Suprapubic skin (tissue), 4 donors: Measurements from ENCODE around the gene AK2. TPM values are rescaled to one million over a fixed set of nuclear protein-coding genes. Genes with fewer than 3 reads are reported as not detected.
"Not testable (repeated sequence)": the region's sequence is repeated elsewhere in the genome, so short reads cannot be mapped to it uniquely, and the experiment has no call there.

Experiments
- DNase-seq, 2 donors: peaks; one replicate each; pipeline ENCODE4 v3.0.0-alpha.2; 2019; ENCODE audit warnings: low spot score in 2 of 2
- H3K27ac ChIP-seq: fragments of 200-600 bp; sonication (generic); one replicate; pipeline ENCODE4 v1.5.1; 2019
- H3K27me3 ChIP-seq: fragments of 200-600 bp; sonication (generic); one replicate; pipeline ENCODE4 v1.5.1; 2019
- H3K36me3 ChIP-seq: fragments of 200-600 bp; sonication (generic); one replicate; pipeline ENCODE4 v1.5.1; 2019
- H3K4me1 ChIP-seq: fragments of 200-600 bp; sonication (generic); one replicate; pipeline ENCODE4 v1.5.1; 2019
- H3K4me3 ChIP-seq: fragments of 200-600 bp; sonication (generic); one replicate; pipeline ENCODE4 v1.5.1; 2019; ENCODE audit warnings: mild to moderate bottlenecking
- H3K9me3 ChIP-seq: fragments of 200-600 bp; sonication (generic); one replicate; pipeline ENCODE4 v1.5.1; 2019
- CTCF ChIP-seq, 2 donors: fragments of 200-600 bp in 1 of 2; fragments of 450-650 bp in 1 of 2; sonication (generic) in 1 of 2; IDR thresholded peaks; one replicate each; pipeline ENCODE4 v1.5.1; 2016 to 2019; ENCODE audit warnings: antibody characterized with exemption in 2 of 2, mild to moderate bottlenecking in 1 of 2, moderate library complexity in 1 of 2
- EP300 ChIP-seq: sonication (generic); formaldehyde crosslinking; IDR thresholded peaks from one replicate; pipeline ENCODE4 v1.6.1; 2017; ENCODE audit warnings: antibody characterized with exemption
- POLR2A ChIP-seq, 2 donors: fragments of 450-650 bp; IDR thresholded peaks; one replicate each; pipeline ENCODE4 v1.6.1; 2017; ENCODE audit warnings: antibody characterized with exemption in 2 of 2, mild to moderate bottlenecking in 2 of 2, moderate library complexity in 2 of 2
- POLR2AphosphoS5 ChIP-seq, 3 donors: sonication (generic); formaldehyde crosslinking; IDR thresholded peaks; one replicate each; pipeline ENCODE4 v1.6.1; 2017; ENCODE audit warnings: antibody characterized with exemption in 3 of 3
- WGBS: methylation state at CpG from one replicate; pipeline ENCODE4 v1.1.5; 2018; 5-methylcytosine and 5-hydroxymethylcytosine counted together
- total RNA-seq, 4 donors: library from RNA; depleted of rRNA; stranded (reverse); fragments of >200 nt; gene quantifications; one replicate each; pipeline ENCODE4 v1.1.0, GENCODE V29; 2016

Gene AK2
- total RNA-seq, 4 donors from 2014 or later: 122 to 139 (median 125) TPM

- no peak for TF ChIP-seq POLR2AphosphoS5 (IDR thresholded peaks at IDR 0.05)
- TF ChIP-seq EP300: no peak
- TF ChIP-seq CTCF (IDR thresholded peaks at IDR 0.05): no peak
- no peaks in the 10 kb centered on the region for H3K9me3 ChIP-seq
- H3K27ac ChIP-seq: no peak overlapping the region
- H3K4me1 ChIP-seq: peaks cover 12% of the 10 kb centered on the region
- no peak overlapping the region for H3K4me3 ChIP-seq
- no peaks in the 10 kb centered on the region for H3K27me3 ChIP-seq
- no peaks in the 10 kb centered on the region for H3K36me3 ChIP-seq
- WGBS: 65% methylated on average over 16 of the region's 17 CpGs
- DNase-seq: no peak
Measured at GRCh38 chr1:33050221-33051076, 13.8 kb upstream of the AK2 start.

GRCh38 chr1:33049371-33049770 lies 12.7 kb upstream of the AK2 start:
- TF ChIP-seq POLR2A (IDR thresholded peaks at IDR 0.05) (no peak), CTCF (IDR thresholded peaks at IDR 0.05) (no peak), EP300 (no peak), POLR2AphosphoS5 (IDR thresholded peaks at IDR 0.05) (no peak)
- no peaks in the 10 kb centered on the region for H3K36me3 ChIP-seq
- no peaks in the 10 kb centered on the region for H3K9me3 ChIP-seq
- no peaks in the 10 kb centered on the region for H3K27me3 ChIP-seq
- H3K4me1 ChIP-seq: peaks cover 9% of the 10 kb centered on the region
- H3K4me3 ChIP-seq: no peak overlapping the region
- 88% methylated on average over 7 of the region's 7 CpGs for WGBS
- no peak for DNase-seq
- no peak overlapping the region for H3K27ac ChIP-seq

DNA sequence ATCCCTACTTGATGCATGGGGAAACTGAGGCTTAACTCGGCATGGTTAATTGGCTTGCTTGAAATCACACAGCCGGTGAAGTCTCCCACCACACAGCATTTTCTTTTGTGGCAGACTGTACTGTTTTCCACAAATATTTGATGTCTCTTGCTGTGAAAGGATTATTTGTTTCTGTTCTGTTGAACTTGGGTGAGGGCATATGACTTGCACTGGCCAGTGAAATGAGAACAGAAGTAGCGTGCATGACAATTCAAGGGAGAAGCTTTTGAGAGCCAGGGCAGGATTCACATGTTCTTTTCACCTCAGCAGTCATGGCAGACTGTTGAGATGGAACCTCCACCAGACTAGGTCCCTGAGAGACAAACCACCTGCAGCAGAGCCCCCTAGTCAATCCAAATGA lies 11.7 kb upstream of the AK2 start:
- no peak for DNase-seq
- no peaks in the 10 kb centered on the region for H3K36me3 ChIP-seq
- 82% methylated on average over 3 of the region's 3 CpGs for WGBS
- H3K27me3 ChIP-seq: no peaks in the 10 kb centered on the region
- H3K27ac ChIP-seq: no peak overlapping the region
- TF ChIP-seq EP300 (no peak), CTCF (IDR thresholded peaks at IDR 0.05) (no peak), POLR2AphosphoS5 (IDR thresholded peaks at IDR 0.05) (no peak), POLR2A (IDR thresholded peaks at IDR 0.05) (no peak)
- no peaks in the 10 kb centered on the region for H3K9me3 ChIP-seq
- peaks cover 9% of the 10 kb centered on the region for H3K4me1 ChIP-seq
- H3K4me3 ChIP-seq: no peak overlapping the region

GRCh38 chr1:33047839-33048305 lies 11.2 kb upstream of the AK2 start:
- Histone ChIP-seq H3K4me1 (peaks cover 9% of the 10 kb centered on the region), H3K9me3 (no peaks in the 10 kb centered on the region), H3K4me3 (no peak overlapping the region), H3K27ac (no peak overlapping the region), H3K27me3 (no peaks in the 10 kb centered on the region), H3K36me3 (no peaks in the 10 kb centered on the region)
- WGBS: 71% methylated on average over 2 of the region's 2 CpGs
- TF ChIP-seq POLR2AphosphoS5 (IDR thresholded peaks at IDR 0.05): no peak
- DNase-seq: no peak

- Histone ChIP-seq H3K27ac (no peak overlapping the region), H3K9me3 (no peaks in the 10 kb centered on the region), H3K27me3 (no peaks in the 10 kb centered on the region), H3K4me1 (peaks cover 9% of the 10 kb centered on the region), H3K4me3 (no peak overlapping the region), H3K36me3 (no peaks in the 10 kb centered on the region)
- TF ChIP-seq CTCF (IDR thresholded peaks at IDR 0.05) (no peak), POLR2A (IDR thresholded peaks at IDR 0.05) (no peak), EP300 (no peak), POLR2AphosphoS5 (IDR thresholded peaks at IDR 0.05) (no peak)
- 98% methylated on average over 2 of the region's 2 CpGs for WGBS
- no peak for DNase-seq
Measured at GRCh38 chr1:33047290-33047689, 10.6 kb upstream of the AK2 start.

GRCh38 chr1:33046234-33046633 lies 9.6 kb upstream of the AK2 start:
- DNase-seq, H3K4me3 ChIP-seq, H3K27ac ChIP-seq, H3K36me3 ChIP-seq, H3K4me1 ChIP-seq, H3K9me3 ChIP-seq, H3K27me3 ChIP-seq: not testable (repeated sequence)
- WGBS: 85% methylated on average over 4 of the region's 4 CpGs
